HepG2 (cell line): Measurements from ENCODE around the gene MX2. TPM values are rescaled to one million over a fixed set of nuclear protein-coding genes. Genes with fewer than 3 reads are reported as not detected.
A peak's percentile ranks its signal among the peaks of the same experiment; 100 is the strongest.

Experiments used
- ATAC-seq: fragments of 200-7000 bp; cut with Tn5 transposase; 3 replicates; pipeline ENCODE4 v1.9.1; 2020; ENCODE audit warnings: mild to moderate bottlenecking, moderate library complexity
- BruUV-seq: library from RNA; stranded (reverse); fragments of 400-500 nt; replicated peaks from 2 replicates; lab custom pipeline; 2021; lab: Mats Ljungman, UMichigan
- CTCF ChIA-PET: fragments of 300-600 bp; formaldehyde crosslinking; extraction: SDS; loops from one replicate; lab custom pipeline; 2021; ENCODE audit warnings: low total read pairs, inconsistent platforms, low intra/inter-chr PET ratio; lab: Yijun Ruan, JAX
- POLR2A ChIA-PET: fragments of 350-600 bp; sonication (Branson Sonifier 250); formaldehyde crosslinking; loops from one replicate; lab custom pipeline; 2020; ENCODE audit warnings: antibody characterized with exemption, inconsistent platforms; lab: Yijun Ruan, JAX
- DNase-seq: peaks from one replicate; pipeline ENCODE4 v3.0.0-alpha.2; 2015; ENCODE audit warnings: low spot score
- FAIRE-seq: peaks from 3 replicates; lab custom pipeline; 2011; peaks lifted over from hg19 to GRCh38; lab: Jason Lieb, UNC
- H2AFZ ChIP-seq: one replicate; pipeline ENCODE4 v1.6.1; 2011; ENCODE audit warnings: low read length, inconsistent platforms
- H3K27ac ChIP-seq: fragments of 300-600 bp; 3 replicates; pipeline ENCODE4 v1.8.0; 2011; ENCODE audit warnings: mixed run types, mild to moderate bottlenecking, mixed read lengths, low read length, inconsistent platforms; ENCODE audit not compliant: insufficient read depth; ENCODE audit errors: extremely low read length
- H3K27me3 ChIP-seq, 2 experiments: fragments of 200-600 bp in 1 of 2; 2 replicates in 1 of 2; 3 replicates in 1 of 2; pipeline versions ENCODE4 v1.6.0 to v1.8.0; 2011; ENCODE audit warnings: low read length in 2 of 2, mild to moderate bottlenecking in 2 of 2, moderate library complexity in 2 of 2, inconsistent platforms in 1 of 2; ENCODE audit not compliant: insufficient read depth in 2 of 2, control insufficient read depth in 1 of 2
- H3K36me3 ChIP-seq, 2 experiments: fragments of 200-600 bp in 1 of 2; replicated peaks in 1 of 2; 2 replicates in 1 of 2; 3 replicates in 1 of 2; pipeline versions ENCODE4 v1.5.1 to v1.8.0; 2011; ENCODE audit warnings: low read length in 2 of 2, inconsistent platforms in 1 of 2; ENCODE audit not compliant: insufficient read depth in 2 of 2, control insufficient read depth in 1 of 2
- H3K4me1 ChIP-seq: 2 replicates; pipeline ENCODE4 v1.5.1; 2012; ENCODE audit warnings: low read length, inconsistent platforms; ENCODE audit not compliant: insufficient read depth
- H3K4me2 ChIP-seq: 2 replicates; pipeline ENCODE4 v1.6.0; 2011; ENCODE audit warnings: low read depth, low read length, inconsistent platforms
- H3K4me3 ChIP-seq, 3 experiments: fragments of 200-600 bp in 1 of 3; sonication (generic), shearing (Covaris generic) in 1 of 3; replicated peaks in 1 of 3; 2 replicates each; pipeline ENCODE4 v1.5.1; 2011 to 2016; ENCODE audit warnings: low read length in 3 of 3, inconsistent platforms in 2 of 3, low read depth in 2 of 3, mild to moderate bottlenecking in 2 of 3, control low read depth in 1 of 3, mixed read lengths in 1 of 3; ENCODE audit not compliant: insufficient read depth in 1 of 3
- H3K79me2 ChIP-seq: one replicate; pipeline ENCODE4 v1.6.1; 2011; ENCODE audit warnings: low read length, inconsistent platforms; ENCODE audit not compliant: insufficient read depth
- H3K9ac ChIP-seq: 2 replicates; pipeline ENCODE4 v1.6.0; 2011; ENCODE audit warnings: mild to moderate bottlenecking, low read depth, low read length, inconsistent platforms; ENCODE audit not compliant: insufficient read depth
- H3K9me3 ChIP-seq: 2 replicates; pipeline ENCODE4 v1.5.1; 2012; ENCODE audit warnings: mild to moderate bottlenecking, low read length
- H4K20me1 ChIP-seq: 2 replicates; pipeline ENCODE4 v1.6.0; 2011; ENCODE audit warnings: inconsistent platforms, mild to moderate bottlenecking, low read length, moderate library complexity; ENCODE audit not compliant: insufficient read depth
- AGO2 ChIP-seq: fragments of 200-400 bp; formaldehyde crosslinking; optimal IDR thresholded peaks from 2 replicates; pipeline ENCODE3; 2017; ENCODE audit warnings: mild to moderate bottlenecking, low read depth, low read length, moderate library complexity
- ATM ChIP-seq: fragments of 450-650 bp; IDR thresholded peaks from 2 replicates; pipeline ENCODE4 v1.7.1; 2017; ENCODE audit warnings: mild to moderate bottlenecking, borderline replicate concordance
- ELF4 ChIP-seq: sonication (generic); formaldehyde crosslinking; IDR thresholded peaks from 2 replicates; pipeline ENCODE4 v1.5.0; 2020; ENCODE audit warnings: missing genetic modification reagents, mild to moderate bottlenecking, moderate library complexity, borderline replicate concordance
- HOXD1 ChIP-seq: sonication (generic); formaldehyde crosslinking; IDR thresholded peaks from 2 replicates; pipeline ENCODE4 v1.5.0; 2020; ENCODE audit warnings: missing genetic modification reagents
- JUN ChIP-seq: sonication (generic); formaldehyde crosslinking; IDR thresholded peaks from 2 replicates; pipeline ENCODE4 v1.4.0; 2020; ENCODE audit warnings: mild to moderate bottlenecking, missing genetic modification reagents
- KAT2B ChIP-seq: fragments of 150-350 bp; IDR thresholded peaks from 2 replicates; pipeline ENCODE4 v1.6.1; 2014; ENCODE audit warnings: low read depth, low read length, borderline replicate concordance
- KDM1A ChIP-seq: IDR thresholded peaks from 2 replicates; pipeline ENCODE4 v1.6.1; 2016; ENCODE audit warnings: missing compliant biosample characterization
- KLF11 ChIP-seq: IDR thresholded peaks from 2 replicates; pipeline ENCODE4 v1.6.1; 2016; ENCODE audit warnings: missing compliant biosample characterization
- NFIB ChIP-seq: sonication (generic); formaldehyde crosslinking; IDR thresholded peaks from 2 replicates; pipeline ENCODE4 v1.9.0; 2021; ENCODE audit warnings: missing genetic modification reagents, mild to moderate bottlenecking, borderline replicate concordance
- PHF20 ChIP-seq: sonication (generic); formaldehyde crosslinking; IDR thresholded peaks from 2 replicates; pipeline ENCODE4 v1.5.0; 2020; ENCODE audit warnings: mild to moderate bottlenecking, missing genetic modification reagents
- RFX3 ChIP-seq: IDR thresholded peaks from 2 replicates; pipeline ENCODE4 v1.6.1; 2016; ENCODE audit warnings: missing biosample characterization, missing genetic modification reagents
- THAP11 ChIP-seq: IDR thresholded peaks from 2 replicates; pipeline ENCODE4 v1.6.1; 2016; ENCODE audit warnings: missing biosample characterization, missing genetic modification reagents
- TSC22D2 ChIP-seq: sonication (generic); formaldehyde crosslinking; IDR thresholded peaks from 2 replicates; pipeline ENCODE4 v1.5.1; 2020; ENCODE audit warnings: missing genetic modification reagents, mild to moderate bottlenecking, borderline replicate concordance
- ZBTB8A ChIP-seq: sonication (generic); formaldehyde crosslinking; IDR thresholded peaks from 2 replicates; pipeline ENCODE4 v1.4.0; 2020; ENCODE audit warnings: mild to moderate bottlenecking, low read depth, missing genetic modification reagents, borderline replicate concordance
- ZEB1 ChIP-seq: IDR thresholded peaks from 2 replicates; pipeline ENCODE4 v1.6.1; 2012; ENCODE audit warnings: mild to moderate bottlenecking, low read depth, inconsistent platforms; ENCODE audit not compliant: insufficient replicate concordance
- ZFY ChIP-seq: sonication (generic); formaldehyde crosslinking; IDR thresholded peaks from 2 replicates; pipeline ENCODE4 v1.4.0; 2020; ENCODE audit warnings: missing genetic modification reagents
- ZNF282 ChIP-seq: fragments of 450-650 bp; IDR thresholded peaks from 2 replicates; pipeline ENCODE4 v1.6.1; 2018; ENCODE audit not compliant: partially characterized antibody
- WGBS: methylation state at CpG from one replicate; pipeline ENCODE4 v1.1.6; 2017; ENCODE audit warnings: low lambda C conversion rate; 5-methylcytosine and 5-hydroxymethylcytosine counted together
- in situ Hi-C: cut with HindIII; loops from 2 replicates; pipeline ENCODE4 v1.10.0; 2017; ENCODE audit warnings: low pct_unique_long_range_greater_than_20kb; ENCODE audit not compliant: extremely low pct_ligation_motif_present
- intact Hi-C: fragments of 100-400 bp; cut with micrococcal nuclease; formaldehyde crosslinking; loops from one replicate; pipeline ENCODE4 v1.10.0; 2022; ENCODE audit not compliant: unreplicated experiment
- polyA plus RNA-seq, 8 experiments: library from polyadenylated mRNA; depleted of rRNA in 3 of 8; stranded (reverse) in 7 of 8; unstranded in 1 of 8; fragments of >200 nt; fragmentation: Illumina TruSeq in 4 of 8; extraction: Trizol in 4 of 8; gene quantifications; 2 replicates each; pipeline versions ENCODE4 v1.2.1 to v1.2.3, GENCODE V29; 2011 to 2016; ENCODE audit warnings: low read depth in 4 of 8, missing spikeins in 1 of 8, mixed read lengths in 1 of 8; ENCODE audit not compliant: insufficient read depth in 1 of 8
- total RNA-seq, 5 experiments: library from RNA; depleted of rRNA; stranded (reverse); fragments of >200 nt; fragmentation: Illumina TruSeq; extraction: Trizol; gene quantifications; 2 replicates each; pipeline ENCODE4 v1.2.3, GENCODE V29; 2016; ENCODE audit warnings: low read depth in 1 of 5
- TF ChIP-seq, protein P1 (sequence below): sonication (generic); formaldehyde crosslinking; IDR thresholded peaks from 2 replicates; pipeline ENCODE4 v1.4.0; 2020; ENCODE audit warnings: missing genetic modification reagents

MX2 gene
- total and polyA plus RNA-seq, 2 of the 13 experiments (the other 11 are each of a cell fraction or from before 2014, with no cell fraction given), result 24.0 to 35.7 TPM

DNA sequence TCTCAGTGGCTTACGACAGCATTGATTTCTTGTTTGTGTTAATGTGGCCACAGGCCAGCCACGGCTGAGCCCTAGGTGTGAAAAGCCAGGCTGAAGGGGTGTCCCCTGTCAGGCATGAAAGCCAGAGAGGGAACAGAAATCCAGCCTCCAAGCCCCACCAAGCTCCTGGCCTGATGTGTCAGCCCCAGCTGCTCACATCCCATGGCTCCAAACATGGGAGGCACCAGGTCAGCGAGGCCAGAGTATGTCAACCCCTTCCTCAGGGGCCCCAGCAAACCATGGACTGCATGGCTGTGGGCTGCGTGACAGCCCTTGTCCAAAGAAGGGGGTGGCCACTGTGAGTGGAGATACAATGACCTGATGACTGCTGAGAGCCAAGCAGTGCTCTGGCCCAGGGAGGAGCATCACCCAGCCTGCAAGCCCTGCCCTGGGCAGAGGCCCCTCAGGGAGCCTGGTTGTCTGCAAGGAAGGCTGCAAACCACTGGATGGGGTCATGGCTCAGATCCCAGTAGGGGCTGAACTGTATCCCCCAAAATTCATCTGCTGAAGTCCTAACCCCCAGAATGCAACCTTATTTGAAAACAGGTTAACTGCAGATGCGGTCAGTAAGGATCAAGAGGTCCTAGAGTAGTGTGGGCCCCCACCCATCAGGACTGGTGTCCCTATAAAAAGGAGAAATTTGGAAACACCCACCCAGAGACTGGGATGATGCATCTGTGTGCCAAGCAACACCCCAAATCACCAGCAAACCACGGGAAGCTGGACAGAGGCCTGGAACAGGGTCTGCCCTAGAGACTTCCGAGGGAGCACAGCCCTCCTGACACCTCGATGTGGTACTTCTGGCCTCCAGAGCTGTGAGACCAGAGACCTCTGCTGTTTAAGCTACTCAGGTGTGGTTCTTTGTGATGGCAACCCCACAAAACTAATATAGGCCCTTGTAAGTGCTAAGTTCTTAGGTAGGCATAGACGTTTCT, 3.3 kb upstream of the MX2 start:
- no peak overlapping the region for H3K4me3 ChIP-seq
- in situ Hi-C loops, result no loop called here
- H3K36me3 ChIP-seq, result 0 out of 5 replicates have a peak, but pooled peaks cover 0 to 2% of the 10 kb centered on the region in 2 experiments
- no peaks in the 10 kb centered on the region for H3K9me3 ChIP-seq
- no peak overlapping the region for H3K27ac ChIP-seq
- no peak for TF ChIP-seq HOXD1 (CRISPR knock-in tag)
- peak; percentile 88 for TF ChIP-seq AGO2
- TF ChIP-seq, all 625 proteins: peak for 1
- no TSS peak for BruUV-seq
- ATAC-seq (no peak), DNase-seq (no peak), FAIRE-seq (no peak)
- 96% methylated on average over 4 of the region's 9 CpGs for WGBS
- Histone ChIP-seq H3K27me3 (no peaks in the 10 kb centered on the region), H3K9ac (no peak overlapping the region), H3K4me1 (peaks cover 42% of the 10 kb centered on the region), H2AFZ (no peak overlapping the region), H3K79me2 (no peaks in the 10 kb centered on the region), H3K4me2 (no peak overlapping the region), H4K20me1 (no peaks in the 10 kb centered on the region)
- ChIA-PET POLR2A (interaction anchor here (1.2 to 2.0 kb wide), 5 partner anchors 9 to 39 kb away, joined by 3 to 10 read pairs (median 3); no protein-coding TSS in a partner anchor), CTCF (no interaction called here)
- intact Hi-C loops, result no loop called here

DNA sequence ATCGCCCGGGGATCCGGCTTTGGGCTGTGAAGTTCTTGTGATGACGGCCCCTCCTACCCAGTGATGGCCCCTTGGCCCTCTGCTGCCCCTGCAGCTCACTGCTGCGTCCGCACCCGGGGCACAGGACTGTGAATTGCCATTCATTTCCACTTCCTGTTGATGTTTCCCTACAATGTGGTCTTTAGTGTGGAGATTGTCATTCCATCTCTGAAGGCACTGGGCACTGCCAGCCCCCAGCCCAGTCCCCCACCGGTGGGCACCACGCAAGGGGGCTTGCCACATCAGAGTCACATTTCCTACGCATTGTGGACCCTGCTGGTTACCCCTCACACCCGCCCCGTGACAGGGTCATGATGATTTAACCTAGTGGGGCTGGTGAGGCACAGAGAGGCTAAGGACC, 2.5 kb upstream of the MX2 start:
- FAIRE-seq (no peak), DNase-seq (no peak), ATAC-seq (peak; percentile 18; the same call in 2 of the 3 replicates)
- Histone ChIP-seq H3K9ac (no peak overlapping the region), H3K27ac (no peak overlapping the region), H3K4me1 (peaks cover 49% of the 10 kb centered on the region), H3K9me3 (no peaks in the 10 kb centered on the region), H2AFZ (no peak overlapping the region), H3K4me3 (no peak overlapping the region), H3K36me3 (0 out of 5 replicates have a peak, but pooled peaks cover 0 to 2% of the 10 kb centered on the region in 2 experiments)
- intact Hi-C loops, result no loop called here
- ChIA-PET CTCF (interaction anchor here (3.2 kb wide), 1 partner anchor 77 kb away, joined by 35 read pairs; no protein-coding TSS in a partner anchor), POLR2A (interaction anchor here (1.2 to 1.5 kb wide), 3 partner anchors 8 to 36 kb away, joined by 3 to 4 read pairs (median 3); no protein-coding TSS in a partner anchor)
- WGBS, result 94% methylated on average over 11 of the region's 12 CpGs
- BruUV-seq, result no TSS peak
- TF ChIP-seq ZBTB8A (no peak), JUN (CRISPR knock-in tag) (no peak), ELF4 (CRISPR knock-in tag) (no peak), ZEB1 (no peak), ZFY (CRISPR knock-in tag) (no peak), TSC22D2 (CRISPR knock-in tag) (no peak), RFX3 (CRISPR knock-in tag) (no peak), THAP11 (CRISPR knock-in tag) (no peak), NFIB (no peak), ATM (no peak), PHF20 (CRISPR knock-in tag) (no peak), HOXD1 (CRISPR knock-in tag) (no peak), KLF11 (CRISPR knock-in tag) (no peak), KAT2B (no peak), ZNF282 (no peak), KDM1A (no peak)
- TF ChIP-seq, protein P1, sequence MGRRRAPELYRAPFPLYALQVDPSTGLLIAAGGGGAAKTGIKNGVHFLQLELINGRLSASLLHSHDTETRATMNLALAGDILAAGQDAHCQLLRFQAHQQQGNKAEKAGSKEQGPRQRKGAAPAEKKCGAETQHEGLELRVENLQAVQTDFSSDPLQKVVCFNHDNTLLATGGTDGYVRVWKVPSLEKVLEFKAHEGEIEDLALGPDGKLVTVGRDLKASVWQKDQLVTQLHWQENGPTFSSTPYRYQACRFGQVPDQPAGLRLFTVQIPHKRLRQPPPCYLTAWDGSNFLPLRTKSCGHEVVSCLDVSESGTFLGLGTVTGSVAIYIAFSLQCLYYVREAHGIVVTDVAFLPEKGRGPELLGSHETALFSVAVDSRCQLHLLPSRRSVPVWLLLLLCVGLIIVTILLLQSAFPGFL (CRISPR knock-in tag), result no peak
- TF ChIP-seq, all 625 proteins: peak for 0
- Histone ChIP-seq H3K79me2 (no peaks in the 10 kb centered on the region), H3K27me3 (no peaks in the 10 kb centered on the region), H4K20me1 (no peaks in the 10 kb centered on the region), H3K4me2 (no peak overlapping the region)
- in situ Hi-C loops, result no loop called here
